GM12891 (cell line): ENCODE data around the gene MYOM1.

Experiments used
- POLR2A ChIP-seq: IDR thresholded peaks from 2 replicates; pipeline ENCODE4 v1.6.1; 2011; ENCODE audit warnings: low read depth, low read length, control low read depth
- POLR2AphosphoS5 ChIP-seq: IDR thresholded peaks from 2 replicates; pipeline ENCODE4 v1.6.1; 2011; ENCODE audit warnings: low read depth, low read length, control low read depth
- TAF1 ChIP-seq: IDR thresholded peaks from 2 replicates; pipeline ENCODE4 v1.6.1; 2011; ENCODE audit warnings: low read depth, low read length, control low read depth

DNA sequence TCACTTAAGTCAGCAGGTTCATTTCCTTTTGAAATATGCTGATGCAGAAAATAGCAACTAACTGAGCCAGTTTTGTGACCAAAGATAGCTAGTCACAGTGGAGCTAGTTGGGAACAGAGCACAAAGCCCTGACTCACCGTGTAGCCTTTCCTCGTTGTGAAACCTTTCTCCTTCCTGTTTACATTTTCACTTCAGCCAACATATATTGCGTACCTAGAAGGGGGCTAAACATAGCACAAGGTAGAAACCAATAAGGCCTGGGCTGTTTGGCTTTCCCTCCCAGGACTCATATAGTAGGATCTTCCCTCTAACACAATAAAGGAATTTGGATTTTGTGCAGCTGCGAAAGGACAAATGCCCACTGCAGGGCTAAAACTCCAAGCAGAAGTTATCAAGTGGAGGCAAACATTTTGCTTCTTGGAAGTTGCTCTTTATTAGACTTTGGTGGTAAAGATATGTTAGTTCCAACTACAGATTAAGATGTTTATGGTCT is 182.3 kb downstream of the MYOM1 start:
- TF ChIP-seq POLR2AphosphoS5 (no peak), POLR2A (0 out of 2 replicates have a peak, but pooled peaks have one; percentile 27), TAF1 (no peak)
